Esophagus mucosa (tissue), 1 donor: ENCODE data around the gene KLHL24. TPM values are rescaled to one million over a fixed set of nuclear protein-coding genes. Genes with fewer than 3 reads are reported as not detected.
A peak's percentile ranks its signal among the peaks of the same experiment; 100 is the strongest.
"Not testable (repeated sequence)": the region's sequence is repeated elsewhere in the genome, so short reads cannot be mapped to it uniquely, and the experiment has no call there.

Experiments
- ATAC-seq: fragments of 200-7000 bp; cut with Tn5 transposase; one replicate; pipeline ENCODE4 v1.9.1; 2020
- total RNA-seq: library from RNA; stranded (reverse); gene quantifications from one replicate; pipeline ENCODE4 v1.2.4, GENCODE V29; 2023
- donor health status: DM: yes; HTN: yes; CAD: no.

The KLHL24 gene
- total RNA-seq, 1 donor from 2014 or later = 13.2 TPM

GRCh38 chr3:183635107-183635430, 354 bp upstream of the KLHL24 start:
- no peak for ATAC-seq

GRCh38 chr3:183636221-183637105, 1.0 kb downstream of the KLHL24 start:
- peak; percentile 92 for ATAC-seq

DNA sequence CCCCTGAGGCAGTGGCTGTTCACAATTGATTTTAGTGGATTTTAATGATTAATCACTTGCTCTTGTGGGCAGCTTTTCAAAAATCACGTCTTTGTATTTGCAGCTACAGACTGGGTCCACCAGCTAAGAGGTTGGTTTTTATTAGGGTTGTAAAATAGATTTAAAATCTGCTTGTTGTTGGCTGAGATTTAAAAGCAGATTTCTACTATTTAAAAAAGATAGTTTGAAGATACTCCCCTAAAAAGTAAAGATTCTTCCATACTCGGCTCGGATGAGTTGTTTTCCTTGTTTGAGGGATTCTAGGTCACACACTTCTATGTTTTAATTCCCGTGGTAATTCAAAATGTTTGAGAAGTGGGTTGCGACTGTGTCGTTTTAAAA, 1.7 kb downstream of the KLHL24 start:
- ATAC-seq = no peak

DNA sequence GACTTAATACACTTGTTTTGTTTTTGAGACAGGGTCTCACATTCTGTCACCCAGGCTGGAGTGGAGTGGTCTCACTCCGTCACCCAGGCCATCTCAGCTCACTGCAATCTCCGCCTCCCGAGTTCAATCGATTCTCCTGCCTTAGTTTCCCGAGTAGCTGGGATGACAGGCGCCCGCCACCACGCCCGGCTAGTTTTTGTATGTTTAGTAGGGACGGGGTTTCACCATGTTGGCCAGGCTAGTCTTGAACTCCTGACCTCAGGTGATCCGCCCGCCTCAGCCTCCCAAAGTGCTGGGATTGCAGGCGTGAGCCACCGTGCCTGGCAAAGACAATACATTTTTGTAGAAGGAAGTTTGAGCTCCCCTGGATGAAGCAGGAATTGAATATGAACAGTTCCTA, 2.2 kb downstream of the KLHL24 start:
- not testable (repeated sequence) for ATAC-seq

- no peak for ATAC-seq
Measured at GRCh38 chr3:183638101-183638852, 2.9 kb downstream of the KLHL24 start.

DNA sequence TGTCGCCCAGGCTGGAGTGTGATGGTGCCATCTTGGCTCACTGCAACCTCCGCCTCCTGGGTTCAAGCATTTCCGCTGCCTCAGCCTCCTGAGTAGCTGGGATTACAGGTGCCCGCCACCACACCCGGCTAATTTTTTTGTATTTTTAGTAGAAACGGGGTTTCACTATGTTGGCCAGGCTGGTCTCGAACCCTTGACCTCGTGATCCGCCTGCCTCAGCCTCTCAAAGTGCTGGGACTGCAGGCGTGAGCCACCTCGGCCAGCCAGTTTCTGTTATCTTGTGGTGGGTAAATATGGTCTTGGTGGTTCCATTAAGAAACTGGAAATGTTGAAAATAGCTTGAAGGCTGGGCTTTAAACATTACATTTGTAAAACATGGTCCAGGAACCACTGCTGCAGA, 5.2 kb downstream of the KLHL24 start:
- ATAC-seq = not testable (repeated sequence)

GRCh38 chr3:183641882-183642281, 6.5 kb downstream of the KLHL24 start:
- no peak for ATAC-seq

- no peak for ATAC-seq
Measured at GRCh38 chr3:183644244-183644643, 8.8 kb downstream of the KLHL24 start.

GRCh38 chr3:183645254-183645653, 9.8 kb downstream of the KLHL24 start:
- ATAC-seq = no peak

- ATAC-seq = no peak
Measured at GRCh38 chr3:183650554-183650953, 15.1 kb downstream of the KLHL24 start.

DNA sequence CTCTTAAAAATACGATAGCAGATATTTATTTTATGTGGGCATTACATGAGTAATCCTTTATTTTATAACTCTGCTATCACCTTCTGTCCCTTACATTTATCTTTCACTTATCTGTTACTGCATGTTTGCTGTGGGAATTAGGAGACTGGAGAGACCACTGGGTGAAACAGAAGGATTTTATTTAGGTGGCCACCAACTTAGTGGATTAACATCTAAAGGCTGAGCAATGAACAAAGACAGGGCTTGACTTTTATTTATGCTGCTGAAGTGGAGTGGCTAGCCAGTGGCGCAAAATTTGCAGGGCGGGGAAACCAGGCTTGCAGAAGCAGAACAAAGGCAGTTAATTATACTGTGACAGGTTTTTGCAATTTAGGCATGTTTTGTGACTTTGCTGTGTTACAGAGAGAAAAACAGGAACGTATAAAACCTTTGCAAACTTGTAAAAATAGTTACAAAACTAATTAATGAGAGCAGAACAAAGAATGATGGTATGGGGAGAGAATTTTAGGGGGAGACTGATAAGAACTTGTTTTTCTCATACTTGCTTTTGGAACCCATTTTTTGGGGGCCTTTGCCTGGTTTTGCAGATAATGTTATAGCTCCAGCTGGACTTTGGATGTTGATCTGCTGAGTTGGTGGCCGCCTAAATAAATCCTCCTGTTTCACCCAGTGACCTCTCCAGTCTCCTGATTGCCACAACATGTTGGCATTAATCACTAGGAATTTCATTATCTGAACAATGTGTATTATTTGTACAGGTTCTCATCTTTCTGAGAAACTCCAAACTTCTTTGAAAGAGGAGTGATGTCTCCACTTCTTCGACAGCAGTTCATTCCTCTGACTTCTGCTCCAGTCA, 18.0 kb downstream of the KLHL24 start:
- ATAC-seq = no peak

- no peak for ATAC-seq
Measured at GRCh38 chr3:183654727-183655126, 19.3 kb downstream of the KLHL24 start.

DNA sequence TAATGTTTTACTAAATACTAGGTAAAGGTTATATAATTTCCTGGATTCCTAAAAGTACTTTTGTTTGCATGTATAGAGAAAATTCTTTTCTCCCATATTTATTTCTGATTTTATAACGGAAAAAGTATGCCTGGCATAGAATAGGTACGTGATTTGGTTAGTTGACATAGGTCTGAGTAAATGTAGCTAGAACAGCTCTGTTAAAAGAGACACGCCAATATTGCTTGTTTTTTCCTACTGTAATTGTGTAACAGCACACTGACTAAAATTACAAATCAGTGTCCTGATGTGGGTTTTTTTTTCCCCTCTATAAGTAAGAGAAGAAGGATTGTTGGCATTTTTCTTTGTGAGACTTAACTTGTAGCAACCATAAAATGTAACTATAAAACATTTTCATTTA, 26.7 kb downstream of the KLHL24 start:
- no peak for ATAC-seq

DNA sequence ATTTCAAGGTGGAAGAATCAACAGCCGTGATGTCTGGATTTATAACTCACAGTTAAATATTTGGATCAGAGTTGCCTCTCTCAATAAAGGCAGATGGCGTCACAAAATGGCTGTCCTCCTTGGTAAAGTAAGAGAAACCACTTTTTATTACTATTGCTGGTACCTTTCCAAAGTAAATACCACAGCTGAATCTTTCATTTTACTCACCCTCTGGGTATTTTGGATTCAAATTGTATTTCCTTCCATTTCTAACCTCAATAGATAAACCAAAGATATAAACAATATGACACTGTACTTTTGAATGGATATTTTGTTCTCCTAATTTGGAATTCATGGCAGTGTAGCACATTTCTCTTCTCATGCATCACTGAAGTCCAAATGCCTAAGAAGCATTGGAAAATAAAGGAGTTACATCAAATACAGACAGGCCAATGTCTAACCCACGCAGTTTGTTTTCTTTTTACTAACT, 29.5 kb downstream of the KLHL24 start:
- no peak for ATAC-seq

- ATAC-seq = no peak
Measured at GRCh38 chr3:183680061-183680460, 44.6 kb downstream of the KLHL24 start.

DNA sequence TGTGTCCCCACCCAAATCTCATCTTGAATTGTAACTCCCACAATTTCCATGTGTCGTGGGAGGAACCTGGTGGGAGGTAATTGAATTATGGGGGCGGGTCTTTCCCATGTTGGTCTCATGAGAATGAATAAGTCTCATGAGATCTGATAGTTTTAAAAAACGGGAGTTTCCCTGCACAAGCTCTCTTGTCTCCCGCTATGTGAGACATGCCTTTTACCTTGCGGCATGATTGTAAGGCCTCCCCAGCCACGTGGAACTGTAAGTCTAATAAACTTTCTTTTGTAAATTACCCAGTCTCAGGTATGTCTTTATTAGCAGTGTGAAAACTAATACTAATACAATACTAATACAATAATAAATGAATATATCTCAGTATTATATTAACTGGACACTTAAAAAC, 52.3 kb downstream of the KLHL24 start:
- ATAC-seq = no peak

GRCh38 chr3:183688874-183689273, 53.5 kb downstream of the KLHL24 start:
- no peak for ATAC-seq

GRCh38 chr3:183689621-183690020, 54.2 kb downstream of the KLHL24 start:
- not testable (repeated sequence) for ATAC-seq

DNA sequence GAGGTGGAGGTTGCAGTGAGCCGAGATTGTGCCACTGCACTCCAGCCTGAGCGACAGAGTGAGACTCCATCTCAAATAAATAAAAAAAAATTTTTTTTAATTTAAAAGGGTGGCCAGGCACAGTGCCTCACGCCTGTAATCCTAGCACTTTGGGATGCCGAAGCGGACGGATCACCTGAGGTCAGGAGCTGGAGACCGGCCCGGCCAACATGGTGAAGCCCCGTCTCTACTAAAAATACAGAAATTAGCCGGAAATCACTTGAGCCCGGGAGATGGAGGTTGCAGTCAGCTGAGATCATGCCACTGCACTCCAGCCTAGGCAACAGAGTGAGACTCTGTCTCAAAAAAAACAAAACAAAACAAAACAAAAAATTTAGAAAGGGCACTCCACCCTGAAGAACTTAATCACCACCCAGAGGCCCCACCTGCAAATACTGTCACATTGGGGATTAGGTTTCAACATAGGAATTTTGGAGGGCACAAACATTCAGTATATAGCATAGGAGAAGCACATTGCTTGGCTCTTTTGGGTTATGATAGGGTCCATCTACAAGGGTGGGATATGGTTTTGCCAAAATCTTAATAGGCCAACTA, 55.1 kb downstream of the KLHL24 start:
- ATAC-seq = no peak

- no peak for ATAC-seq
Measured at GRCh38 chr3:183692436-183692835, 57.0 kb downstream of the KLHL24 start.

- ATAC-seq = no peak
Measured at GRCh38 chr3:183695569-183696364, 60.3 kb downstream of the KLHL24 start.
